ENCODE data around the gene TMC3.

The TMC3 gene

DNA sequence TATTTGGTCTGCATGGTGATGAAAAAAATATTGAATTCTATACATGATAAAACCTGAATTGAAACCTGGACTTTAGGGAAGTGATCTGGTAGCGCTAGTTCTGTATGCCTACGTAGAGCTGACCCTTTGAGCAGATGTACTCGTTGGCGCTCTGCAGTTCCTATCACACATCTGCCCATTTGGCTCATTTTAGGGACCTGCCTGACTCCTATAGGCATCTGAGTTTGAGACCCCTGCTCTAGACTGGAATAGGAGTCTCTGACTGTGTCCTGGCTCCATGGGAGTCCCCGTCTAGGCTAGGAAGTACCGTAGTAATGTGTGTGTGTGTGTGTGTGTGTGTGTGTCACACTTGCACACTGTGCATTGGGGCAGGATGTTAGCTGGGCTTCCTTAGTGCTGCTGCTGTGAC is 71.3 kb downstream of the TMC3 start:
- Histone ChIP-seq H2AFZ (ENCODE audit: low read depth, low read length) (no peak overlapping the region), H3K36me3 (replicated peaks; ENCODE audit: low read depth, low read length) (peaks cover 96% of the 10 kb centered on the region), H3K4me2 (ENCODE audit: low read length) (peak overlapping the region; percentile 83), H3K9me3 (ENCODE audit: insufficient read depth, low read length) (no peaks in the 10 kb centered on the region), H3K4me1 (ENCODE audit: low read length) (peaks cover 95% of the 10 kb centered on the region), H3K4me3 (ENCODE audit: low read length) (peak overlapping the region; percentile 86), H3K27me3 (ENCODE audit: low read depth, low read length) (no peaks in the 10 kb centered on the region), H3K9ac (ENCODE audit: low read length) (peak overlapping the region; percentile 100), H4K20me1 (ENCODE audit: insufficient read depth, low read length) (peaks cover 44% of the 10 kb centered on the region), H3K27ac (ENCODE audit: low read length) (peak overlapping the region; percentile 98), H3K79me2 (ENCODE audit: low read length) (peaks cover 100% of the 10 kb centered on the region)
- TF ChIP-seq, protein P1, sequence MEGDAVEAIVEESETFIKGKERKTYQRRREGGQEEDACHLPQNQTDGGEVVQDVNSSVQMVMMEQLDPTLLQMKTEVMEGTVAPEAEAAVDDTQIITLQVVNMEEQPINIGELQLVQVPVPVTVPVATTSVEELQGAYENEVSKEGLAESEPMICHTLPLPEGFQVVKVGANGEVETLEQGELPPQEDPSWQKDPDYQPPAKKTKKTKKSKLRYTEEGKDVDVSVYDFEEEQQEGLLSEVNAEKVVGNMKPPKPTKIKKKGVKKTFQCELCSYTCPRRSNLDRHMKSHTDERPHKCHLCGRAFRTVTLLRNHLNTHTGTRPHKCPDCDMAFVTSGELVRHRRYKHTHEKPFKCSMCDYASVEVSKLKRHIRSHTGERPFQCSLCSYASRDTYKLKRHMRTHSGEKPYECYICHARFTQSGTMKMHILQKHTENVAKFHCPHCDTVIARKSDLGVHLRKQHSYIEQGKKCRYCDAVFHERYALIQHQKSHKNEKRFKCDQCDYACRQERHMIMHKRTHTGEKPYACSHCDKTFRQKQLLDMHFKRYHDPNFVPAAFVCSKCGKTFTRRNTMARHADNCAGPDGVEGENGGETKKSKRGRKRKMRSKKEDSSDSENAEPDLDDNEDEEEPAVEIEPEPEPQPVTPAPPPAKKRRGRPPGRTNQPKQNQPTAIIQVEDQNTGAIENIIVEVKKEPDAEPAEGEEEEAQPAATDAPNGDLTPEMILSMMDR (IDR thresholded peaks at IDR 0.05; ENCODE audit: low read depth, low read length): no peak
- TF ChIP-seq EZH2phosphoT487 (IDR thresholded peaks at IDR 0.05; ENCODE audit: low read depth): no peak

DNA sequence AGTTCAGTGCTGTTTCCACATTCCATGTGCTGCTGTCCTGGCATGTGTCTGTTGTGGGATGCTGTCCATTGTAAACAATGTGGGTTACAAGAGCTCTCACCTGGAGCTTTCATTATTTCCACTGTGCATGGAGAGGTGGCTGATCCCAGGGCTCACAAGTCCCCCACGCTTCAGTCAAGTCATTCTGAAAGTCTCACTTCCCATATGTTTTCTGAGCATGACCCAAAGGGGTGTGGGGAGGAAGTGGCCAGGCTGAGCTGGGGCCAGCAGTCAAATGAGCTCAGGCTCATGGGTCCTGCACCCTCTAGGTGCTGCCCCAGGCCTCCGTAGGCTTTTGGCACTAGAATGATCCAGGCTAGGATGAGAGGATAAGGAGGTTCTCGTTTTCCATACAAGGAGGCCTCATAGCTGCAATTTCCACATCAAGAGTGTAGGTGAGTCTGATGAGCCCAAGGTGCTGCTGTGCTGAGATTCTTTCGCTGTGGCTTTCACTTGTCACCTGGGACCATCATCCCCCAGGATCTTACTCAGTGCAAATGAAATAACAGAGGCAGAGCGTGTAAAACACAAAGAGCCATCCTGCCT is 72.1 kb downstream of the TMC3 start:
- Histone ChIP-seq H4K20me1 (ENCODE audit: insufficient read depth, low read length) (peaks cover 36% of the 10 kb centered on the region), H3K4me1 (ENCODE audit: low read length) (peaks cover 95% of the 10 kb centered on the region), H3K79me2 (ENCODE audit: low read length) (peaks cover 100% of the 10 kb centered on the region), H3K36me3 (replicated peaks; ENCODE audit: low read depth, low read length) (peaks cover 96% of the 10 kb centered on the region), H3K27ac (ENCODE audit: low read length) (peak overlapping the region; percentile 98), H3K4me3 (ENCODE audit: low read length) (peak overlapping the region; percentile 86), H3K27me3 (ENCODE audit: low read depth, low read length) (no peaks in the 10 kb centered on the region), H3K4me2 (ENCODE audit: low read length) (peak overlapping the region; percentile 83), H3K9ac (ENCODE audit: low read length) (peak overlapping the region; percentile 100), H2AFZ (ENCODE audit: low read depth, low read length) (no peak overlapping the region), H3K9me3 (ENCODE audit: insufficient read depth, low read length) (no peaks in the 10 kb centered on the region)
- TF ChIP-seq EZH2phosphoT487 (IDR thresholded peaks at IDR 0.05; ENCODE audit: low read depth): no peak
- TF ChIP-seq, protein P1 (IDR thresholded peaks at IDR 0.05; ENCODE audit: low read depth, low read length): no peak

DNA sequence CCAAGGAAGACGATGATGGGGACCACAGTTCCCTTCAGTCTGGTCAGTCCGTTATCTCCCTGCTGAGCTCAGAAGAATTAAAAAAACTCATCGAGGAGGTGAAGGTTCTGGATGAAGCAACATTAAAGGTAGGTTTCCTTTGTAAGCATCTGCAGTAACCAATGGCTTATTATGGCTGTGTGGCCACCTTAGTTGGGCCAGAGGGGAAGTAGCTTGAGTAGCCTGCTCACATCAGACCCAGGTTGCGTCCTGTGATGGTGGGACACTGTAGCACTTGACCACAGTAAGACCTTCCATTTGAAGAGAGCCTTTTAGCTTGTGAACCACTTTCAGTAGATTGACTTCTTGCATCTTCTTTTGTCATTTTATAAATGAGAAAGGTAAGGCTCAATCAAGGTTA is 72.6 kb downstream of the TMC3 start:
- peaks cover 92% of the 10 kb centered on the region for H3K4me1 ChIP-seq (ENCODE audit: low read length)
- H3K27ac ChIP-seq (ENCODE audit: low read length): peak overlapping the region; percentile 98
- peak overlapping the region; percentile 83 for H3K4me2 ChIP-seq (ENCODE audit: low read length)

DNA sequence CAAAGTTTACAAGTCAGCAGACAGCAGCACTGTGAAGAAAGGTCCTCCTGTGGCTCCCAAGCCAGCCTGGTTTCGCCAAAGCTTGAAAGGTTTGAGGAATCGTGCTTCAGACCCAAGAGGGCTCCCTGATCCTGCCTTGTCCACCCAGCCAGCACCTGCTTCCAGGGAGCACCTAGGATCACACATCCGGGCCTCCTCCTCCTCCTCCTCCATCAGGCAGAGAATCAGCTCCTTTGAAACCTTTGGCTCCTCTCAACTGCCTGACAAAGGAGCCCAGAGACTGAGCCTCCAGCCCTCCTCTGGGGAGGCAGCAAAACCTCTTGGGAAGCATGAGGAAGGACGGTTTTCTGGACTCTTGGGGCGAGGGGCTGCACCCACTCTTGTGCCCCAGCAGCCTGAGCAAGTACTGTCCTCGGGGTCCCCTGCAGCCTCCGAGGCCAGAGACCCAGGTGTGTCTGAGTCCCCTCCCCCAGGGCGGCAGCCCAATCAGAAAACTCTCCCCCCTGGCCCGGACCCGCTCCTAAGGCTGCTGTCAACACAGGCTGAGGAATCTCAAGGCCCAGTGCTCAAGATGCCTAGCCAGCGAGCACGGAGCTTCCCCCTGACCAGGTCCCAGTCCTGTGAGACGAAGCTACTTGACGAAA is 74.3 kb downstream of the TMC3 start:
- no peak overlapping the region for H2AFZ ChIP-seq (ENCODE audit: low read depth, low read length)
- peak overlapping the region; percentile 100 for H3K9ac ChIP-seq (ENCODE audit: low read length)
- peaks cover 92% of the 10 kb centered on the region for H3K4me1 ChIP-seq (ENCODE audit: low read length)
- peaks cover 14% of the 10 kb centered on the region; the same call in 1 of the 2 replicates for H4K20me1 ChIP-seq (ENCODE audit: insufficient read depth, low read length)
- peak overlapping the region; percentile 98 for H3K27ac ChIP-seq (ENCODE audit: low read length)
- peaks cover 75% of the 10 kb centered on the region for H3K36me3 ChIP-seq (replicated peaks; ENCODE audit: low read depth, low read length)
- peak overlapping the region; percentile 86 for H3K4me3 ChIP-seq (ENCODE audit: low read length)
- no peaks in the 10 kb centered on the region for H3K27me3 ChIP-seq (ENCODE audit: low read depth, low read length)
- no peaks in the 10 kb centered on the region for H3K9me3 ChIP-seq (ENCODE audit: insufficient read depth, low read length)
- TF ChIP-seq EZH2phosphoT487 (IDR thresholded peaks at IDR 0.05; ENCODE audit: low read depth): no peak
- TF ChIP-seq, protein P1 (IDR thresholded peaks at IDR 0.05; ENCODE audit: low read depth, low read length): no peak
- peaks cover 100% of the 10 kb centered on the region for H3K79me2 ChIP-seq (ENCODE audit: low read length)
- H3K4me2 ChIP-seq (ENCODE audit: low read length): peak overlapping the region; percentile 83

More for the DNA sequence above, 72.6 kb downstream of the TMC3 start:
- Histone ChIP-seq H4K20me1 (ENCODE audit: insufficient read depth, low read length) (peaks cover 31% of the 10 kb centered on the region), H3K9ac (ENCODE audit: low read length) (peak overlapping the region; percentile 100), H3K4me3 (ENCODE audit: low read length) (peak overlapping the region; percentile 86), H2AFZ (ENCODE audit: low read depth, low read length) (no peak overlapping the region), H3K79me2 (ENCODE audit: low read length) (peaks cover 100% of the 10 kb centered on the region), H3K9me3 (ENCODE audit: insufficient read depth, low read length) (no peaks in the 10 kb centered on the region), H3K27me3 (ENCODE audit: low read depth, low read length) (no peaks in the 10 kb centered on the region), H3K36me3 (replicated peaks; ENCODE audit: low read depth, low read length) (peaks cover 91% of the 10 kb centered on the region)
- TF ChIP-seq, protein P1 (IDR thresholded peaks at IDR 0.05; ENCODE audit: low read depth, low read length): no peak
- TF ChIP-seq EZH2phosphoT487 (IDR thresholded peaks at IDR 0.05; ENCODE audit: low read depth): no peak
